HG02588 (cell line): Measurements from ENCODE around the gene VWA3A.
"Not testable (repeated sequence)": the region's sequence is repeated elsewhere in the genome, so short reads cannot be mapped to it uniquely, and the experiment has no call there.

Experiments
- ATAC-seq: cut with Tn5 transposase; IDR thresholded peaks from one replicate; pipeline ENCODE4 v1.9.1; 2021; ENCODE audit warnings: mild to moderate bottlenecking, moderate library complexity; ENCODE audit not compliant: unreplicated experiment

The VWA3A gene, protein sequence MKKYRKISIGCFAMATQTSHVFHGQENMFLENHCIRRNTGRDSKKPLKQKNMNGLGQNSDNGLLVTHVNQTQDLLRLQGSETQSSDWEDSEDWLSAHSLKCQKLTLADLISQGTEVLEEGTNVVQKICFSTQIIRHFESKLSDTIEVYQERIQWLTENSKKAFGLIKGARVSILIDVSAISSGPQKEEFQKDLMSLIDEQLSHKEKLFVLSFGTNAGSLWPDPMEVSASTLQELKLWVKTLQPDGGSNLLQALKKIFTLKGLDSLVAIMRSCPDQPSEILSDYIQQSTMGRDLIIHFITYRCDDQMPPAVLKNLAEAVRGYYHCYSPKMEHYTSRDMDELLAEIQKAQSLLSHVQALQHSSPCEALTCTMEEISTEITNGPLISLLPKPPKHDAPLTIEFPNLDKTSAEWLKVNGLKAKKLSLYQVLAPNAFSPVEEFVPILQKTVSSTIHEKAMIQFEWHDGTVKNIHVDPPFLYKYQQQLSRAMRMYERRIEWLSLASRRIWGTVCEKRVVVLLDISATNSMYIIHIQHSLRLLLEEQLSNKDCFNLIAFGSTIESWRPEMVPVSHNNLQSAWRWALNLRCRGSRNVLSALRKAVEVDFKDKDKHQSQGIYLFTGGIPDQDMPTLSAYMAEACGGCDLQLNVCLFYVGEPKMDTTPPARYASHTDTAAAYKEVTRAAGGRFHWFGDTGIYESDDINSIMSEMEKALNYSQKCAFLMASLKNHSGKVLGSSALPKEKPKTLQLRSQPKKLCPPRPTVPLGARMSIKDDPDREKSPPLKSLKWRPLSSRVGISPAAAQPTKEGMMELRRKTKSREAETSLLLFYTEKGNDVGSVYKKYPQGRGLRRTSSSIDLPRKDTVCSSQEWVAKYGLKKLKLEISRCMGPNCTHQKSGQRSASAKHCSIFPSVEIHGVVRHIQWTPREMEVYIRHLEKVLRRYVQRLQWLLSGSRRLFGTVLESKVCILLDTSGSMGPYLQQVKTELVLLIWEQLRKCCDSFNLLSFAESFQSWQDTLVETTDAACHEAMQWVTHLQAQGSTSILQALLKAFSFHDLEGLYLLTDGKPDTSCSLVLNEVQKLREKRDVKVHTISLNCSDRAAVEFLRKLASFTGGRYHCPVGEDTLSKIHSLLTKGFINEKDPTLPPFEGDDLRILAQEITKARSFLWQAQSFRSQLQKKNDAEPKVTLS

DNA sequence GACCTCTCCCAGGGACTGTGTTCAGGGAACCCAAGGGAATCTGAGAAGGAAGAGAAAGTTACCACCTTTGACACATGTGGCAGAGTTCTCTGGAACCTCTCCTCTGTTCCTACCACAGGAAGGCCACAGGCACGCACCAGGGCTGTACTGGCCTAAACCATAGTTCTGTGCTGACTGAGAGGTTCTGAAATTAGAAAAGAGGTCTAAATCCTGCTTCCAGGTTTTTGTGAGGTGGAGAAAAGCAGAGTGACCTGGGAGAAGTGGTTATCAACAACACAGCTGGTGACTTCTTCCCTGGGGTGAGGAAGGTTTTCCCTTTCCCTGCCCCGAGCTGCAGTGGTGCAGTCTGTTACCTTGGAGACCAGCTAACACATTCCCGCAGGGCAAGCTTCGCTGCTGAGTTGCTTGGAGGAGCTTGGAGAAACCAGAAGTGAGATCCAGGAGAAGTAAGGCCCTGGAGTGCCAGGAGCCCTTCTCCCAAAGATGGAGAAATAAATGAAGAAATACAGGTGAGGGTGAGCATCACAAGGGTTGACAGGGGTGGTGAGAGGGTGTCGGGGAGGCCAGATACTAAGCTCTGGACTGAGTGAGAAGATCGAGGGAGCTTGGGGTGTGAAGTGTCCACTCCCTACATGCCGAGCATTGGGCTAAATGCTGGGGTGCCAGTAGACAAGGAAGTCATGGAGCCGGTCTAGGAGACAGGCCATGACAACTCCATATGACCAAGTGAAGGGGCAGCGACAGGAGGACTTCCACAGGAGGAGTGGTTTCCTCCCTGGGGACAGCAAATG, at the start of gene VWA3A:
TSS of gene VWA3A (plus strand) at position 399 of the 791 bp plus-strand sequence. CDS start at position 496, 97 bp downstream.
- ATAC-seq: no peak

DNA sequence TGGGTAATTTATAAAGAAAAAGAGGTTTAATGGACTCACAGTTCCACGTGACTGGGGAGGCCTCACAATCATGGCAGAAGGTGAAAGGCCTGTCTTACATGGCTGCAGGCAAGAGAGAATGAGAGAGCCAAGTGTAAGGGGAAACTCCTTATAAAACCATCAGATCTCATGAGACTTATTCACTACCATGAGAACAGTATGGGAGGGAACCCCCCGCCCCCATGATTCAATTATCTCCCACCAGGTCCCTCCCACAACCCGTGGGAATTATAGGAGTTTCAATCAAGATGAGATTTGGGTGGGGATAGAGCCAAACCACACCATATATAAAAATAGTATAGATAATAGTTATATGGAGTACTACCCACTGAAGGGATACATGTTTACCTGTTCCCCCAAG, 48.5 kb upstream of the VWA3A start:
- ATAC-seq: not testable (repeated sequence)

DNA sequence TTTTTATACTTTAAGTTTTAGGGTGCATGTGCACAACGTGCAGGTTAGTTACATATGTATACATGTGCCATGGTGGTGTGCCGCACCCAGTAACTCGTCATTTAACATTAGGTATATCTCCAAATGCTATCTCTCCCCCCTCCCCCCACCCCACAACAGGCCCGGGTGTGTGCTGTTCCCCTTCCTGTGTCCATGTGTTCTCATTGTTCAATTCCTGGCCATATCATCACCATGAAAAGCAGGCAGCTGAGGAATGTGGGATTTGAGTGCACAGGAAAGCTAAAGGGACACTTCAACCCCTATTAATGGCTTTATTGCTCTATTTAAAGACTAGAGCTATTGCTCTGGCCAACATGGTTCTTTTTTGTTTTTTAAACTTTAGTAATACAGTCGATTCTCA, 46.5 kb upstream of the VWA3A start:
- not testable (repeated sequence) for ATAC-seq

DNA sequence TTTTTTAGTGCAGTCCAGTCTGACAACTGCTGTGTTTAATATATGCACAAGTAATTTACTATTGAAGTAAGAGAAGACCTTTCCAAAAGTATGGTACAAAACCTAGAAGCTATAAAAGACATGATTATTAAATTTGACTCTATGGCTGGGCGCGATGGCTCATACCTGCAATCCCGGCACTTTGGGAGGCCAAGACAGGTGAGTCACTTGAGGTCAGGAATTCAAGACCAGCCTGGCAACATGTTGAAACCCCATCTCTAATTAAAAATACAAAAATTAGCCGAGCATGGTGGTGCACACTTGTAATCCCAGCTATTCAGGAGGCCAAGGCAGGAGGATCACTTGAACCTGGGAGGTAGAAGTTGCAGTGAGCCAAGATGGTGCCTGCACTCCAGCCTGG, 41.4 kb upstream of the VWA3A start:
- ATAC-seq: no peak

DNA sequence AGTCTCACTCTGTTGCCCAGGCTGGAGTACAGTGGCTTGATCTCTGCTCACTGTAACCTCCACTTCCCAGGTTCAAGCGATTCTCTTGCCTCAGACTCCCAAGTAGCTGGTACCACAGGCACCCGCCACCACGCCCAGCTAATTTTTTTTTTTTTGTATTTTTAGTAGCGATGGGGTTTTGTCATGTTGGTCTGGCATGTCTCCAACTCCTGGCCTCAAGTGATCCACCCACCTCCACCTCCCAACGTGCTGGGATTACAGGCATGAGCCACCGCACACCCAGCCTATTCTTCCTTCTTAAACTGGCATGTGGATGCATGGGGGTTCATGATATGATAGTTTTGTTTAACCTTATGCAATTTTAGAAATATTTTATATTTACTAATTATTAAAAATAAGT, 39.4 kb upstream of the VWA3A start:
- ATAC-seq: no peak

DNA sequence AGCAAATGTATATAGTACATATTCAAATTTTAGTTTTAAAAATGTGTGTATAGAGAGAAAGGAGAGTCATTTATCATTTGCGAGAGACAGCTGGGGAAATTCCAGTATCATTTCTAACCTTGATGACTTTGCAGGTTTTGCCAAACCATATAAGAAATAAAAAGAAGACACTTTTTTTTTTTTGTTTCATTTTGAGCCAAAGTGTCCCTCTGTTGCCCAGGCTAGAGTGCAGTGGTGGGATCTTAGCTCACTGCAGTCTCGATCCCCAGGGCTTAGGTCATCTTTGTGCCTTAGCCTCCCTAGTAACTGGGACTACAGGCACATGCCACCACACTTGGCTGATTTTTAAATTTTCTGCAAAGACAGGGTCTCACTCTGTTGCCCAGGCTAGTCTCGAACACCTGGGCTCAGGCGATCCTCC, 38.4 kb upstream of the VWA3A start:
- no peak for ATAC-seq

DNA sequence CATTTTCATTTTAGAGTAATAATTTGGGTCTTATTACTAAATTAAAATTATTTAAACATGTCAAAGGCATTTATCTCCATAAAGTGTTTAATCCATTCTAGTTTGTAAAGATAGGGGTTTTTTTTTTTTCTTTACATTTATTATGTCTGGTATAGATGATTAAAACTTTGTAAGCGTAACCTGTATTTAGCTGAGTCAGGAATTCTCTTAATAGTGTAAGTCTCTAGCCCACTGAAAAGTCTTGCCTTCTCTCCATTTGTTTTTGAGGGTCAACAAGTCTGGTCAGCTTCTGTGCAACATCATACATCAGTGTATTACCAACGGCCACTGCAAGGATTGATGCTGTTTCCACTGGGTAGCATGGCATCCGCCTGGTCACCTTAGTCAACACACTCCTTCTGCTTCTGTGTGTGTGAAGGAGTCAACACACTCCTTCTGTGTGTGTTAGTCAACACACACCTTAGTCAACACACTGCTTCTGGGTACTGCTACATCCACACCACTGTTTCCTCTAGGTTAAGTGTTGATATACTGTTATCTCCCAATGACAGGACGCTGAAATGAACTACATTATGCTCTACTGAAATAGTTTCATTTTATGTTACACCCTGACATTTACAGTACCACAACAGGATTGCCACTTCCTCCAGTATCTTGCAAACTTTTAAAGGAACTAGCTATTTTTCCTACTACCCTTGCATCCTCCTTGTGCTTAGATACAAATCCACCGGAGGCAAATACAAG, 37.3 kb upstream of the VWA3A start:
- no peak for ATAC-seq

DNA sequence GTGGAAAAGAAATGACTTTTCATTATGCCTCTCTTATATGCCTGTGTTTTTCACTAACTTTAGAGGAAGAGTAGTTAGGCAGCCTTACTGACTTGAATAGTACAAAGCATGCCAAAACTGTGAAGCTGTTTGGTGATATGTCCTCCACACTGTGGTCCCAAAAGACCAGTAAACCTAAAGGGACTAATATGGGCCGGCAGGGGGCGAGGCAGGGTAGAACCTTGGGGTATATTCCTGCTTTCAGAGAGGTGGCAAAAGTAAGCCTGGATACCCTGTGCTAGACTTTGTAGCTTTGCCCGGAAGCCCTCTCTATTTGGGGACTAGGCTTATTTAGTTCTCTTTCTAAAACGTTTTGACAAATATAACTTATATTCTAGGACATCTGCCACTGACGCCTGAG, 36.5 kb upstream of the VWA3A start:
- no peak for ATAC-seq

DNA sequence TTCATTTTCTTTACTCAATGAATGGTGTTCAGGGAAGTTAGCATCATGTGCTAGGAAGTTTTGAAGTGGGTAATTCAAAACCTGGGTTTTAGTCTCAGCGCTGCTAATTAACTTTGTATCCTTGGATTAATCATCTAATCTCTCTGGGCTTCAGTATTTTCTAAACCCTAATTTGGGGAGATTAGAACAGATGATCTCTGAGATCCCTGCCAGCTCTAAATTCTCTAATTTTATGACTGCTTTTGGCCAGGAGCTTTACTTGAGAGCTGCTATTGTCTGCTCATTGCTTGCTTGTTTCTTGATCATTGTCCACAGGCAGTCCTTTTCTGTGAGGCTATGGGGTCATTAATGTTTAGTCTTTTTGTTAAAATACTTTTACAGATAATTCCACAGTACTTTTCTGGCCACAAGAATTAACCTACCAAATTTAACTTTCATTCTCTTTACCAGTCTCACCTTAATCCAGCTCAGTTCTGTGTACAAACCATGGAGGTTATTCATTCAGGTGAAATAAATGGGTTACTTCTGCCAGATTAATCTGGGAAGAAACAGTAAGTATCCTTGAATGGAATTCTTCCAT, 28.4 kb upstream of the VWA3A start:
- no peak for ATAC-seq

DNA sequence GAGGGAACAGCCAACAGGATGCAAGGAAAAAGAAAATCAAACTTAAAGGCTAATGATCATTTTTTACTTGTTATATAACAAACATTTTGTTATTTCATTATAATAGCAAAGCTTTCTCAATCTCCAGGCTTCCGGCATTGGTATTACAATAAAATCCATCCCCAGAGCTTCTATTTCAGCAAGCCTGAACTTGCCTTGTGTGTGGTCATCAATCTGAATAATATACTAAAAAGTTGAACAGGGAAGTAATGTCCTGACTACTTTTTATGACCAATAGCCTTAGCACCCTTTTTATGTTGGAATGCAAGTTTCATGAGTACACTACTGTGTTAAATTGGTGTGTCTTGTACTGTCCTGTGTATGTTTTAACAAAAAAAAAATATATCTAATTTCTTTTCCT, 27.1 kb upstream of the VWA3A start:
- no peak for ATAC-seq

DNA sequence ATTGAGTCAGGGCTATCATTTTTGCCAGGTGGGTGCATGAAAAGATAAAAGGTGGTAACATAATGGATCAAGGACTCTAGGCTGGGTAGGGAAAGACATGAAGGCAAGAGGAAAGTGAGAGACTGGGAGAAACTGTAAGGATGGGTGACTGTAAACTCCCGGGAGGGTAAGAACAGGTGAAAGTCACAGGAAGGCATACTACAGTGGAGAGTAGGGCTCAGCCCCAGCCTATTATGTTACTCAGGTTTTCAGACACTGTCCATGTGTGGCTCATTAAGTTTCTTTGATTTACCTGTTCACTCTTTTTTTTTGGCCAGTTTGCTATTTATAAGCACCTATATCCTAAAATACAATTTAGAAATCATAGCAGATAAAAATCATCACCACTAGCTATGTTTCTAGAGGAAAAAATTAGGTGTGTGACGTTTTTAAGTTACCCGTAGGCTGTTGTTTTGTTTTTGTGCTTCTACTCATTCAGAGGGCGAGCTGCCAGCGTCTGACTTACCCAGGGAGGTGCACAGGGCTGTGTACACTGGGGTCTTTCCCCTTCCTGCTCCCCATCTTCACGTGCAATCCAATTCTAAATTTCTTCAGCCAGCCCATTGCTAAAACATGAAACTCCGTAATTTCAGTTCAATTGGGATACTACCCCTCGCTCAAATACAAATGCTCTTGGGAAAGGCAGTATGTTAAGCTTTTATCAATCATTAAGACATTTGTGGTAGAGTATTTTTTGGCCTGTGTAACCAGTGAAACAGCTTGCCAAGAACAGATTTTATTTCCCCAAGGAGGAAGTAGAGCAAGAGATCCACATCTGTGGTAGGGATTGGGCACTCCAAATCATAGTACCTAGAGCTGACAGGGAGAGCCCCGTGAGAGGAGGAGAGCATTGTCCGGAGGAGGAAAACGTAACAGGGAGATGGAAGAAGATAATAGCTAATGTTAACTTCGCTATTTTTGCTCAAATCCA, 21.7 kb upstream of the VWA3A start:
- ATAC-seq: no peak

DNA sequence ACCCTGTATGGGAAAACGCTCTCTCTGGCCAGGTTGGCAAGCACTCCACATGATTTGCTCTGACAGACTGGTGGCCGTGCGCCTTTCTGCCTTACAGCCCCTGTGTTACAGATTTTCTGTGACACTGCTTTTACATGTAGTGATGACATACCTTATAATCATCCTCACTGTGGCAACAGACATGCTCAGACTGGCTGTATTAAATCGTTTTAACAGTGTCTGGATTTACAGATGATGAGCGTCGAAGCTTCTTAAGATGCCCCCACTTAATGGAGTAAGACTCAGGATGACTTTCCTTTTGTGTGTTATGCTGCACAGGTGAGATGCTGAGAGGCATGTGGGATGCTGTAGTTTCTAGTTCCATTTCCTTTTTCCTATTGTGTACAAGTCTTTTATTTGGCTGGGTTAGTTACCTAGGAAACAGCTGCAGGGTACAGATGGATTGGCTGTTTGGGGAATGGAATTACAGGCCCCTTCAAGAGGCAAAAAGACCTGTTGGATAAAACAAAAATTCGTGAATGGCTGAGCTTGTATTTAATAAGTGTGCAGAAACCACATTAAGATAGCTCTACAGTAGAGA, 20.9 kb upstream of the VWA3A start:
- ATAC-seq: no peak

DNA sequence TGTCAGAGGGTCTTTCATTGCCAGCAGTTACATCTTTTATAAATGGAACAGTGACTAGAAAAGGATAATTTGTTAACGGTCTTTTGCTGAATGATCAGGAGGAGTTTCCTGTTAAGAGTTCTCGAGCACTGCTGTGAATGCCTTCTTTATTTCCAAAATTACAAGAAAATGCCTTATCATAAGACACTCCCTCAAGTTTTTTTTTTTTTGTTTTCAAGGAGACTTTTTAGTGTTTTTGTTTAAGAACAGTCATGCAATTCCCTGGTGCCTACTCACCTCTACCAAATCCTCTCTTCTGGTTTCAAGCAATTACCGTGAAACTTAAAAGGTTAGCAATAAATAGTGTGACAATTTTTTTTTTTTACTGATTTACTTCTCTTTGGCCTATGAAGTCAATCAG, 19.0 kb upstream of the VWA3A start:
- no peak for ATAC-seq

DNA sequence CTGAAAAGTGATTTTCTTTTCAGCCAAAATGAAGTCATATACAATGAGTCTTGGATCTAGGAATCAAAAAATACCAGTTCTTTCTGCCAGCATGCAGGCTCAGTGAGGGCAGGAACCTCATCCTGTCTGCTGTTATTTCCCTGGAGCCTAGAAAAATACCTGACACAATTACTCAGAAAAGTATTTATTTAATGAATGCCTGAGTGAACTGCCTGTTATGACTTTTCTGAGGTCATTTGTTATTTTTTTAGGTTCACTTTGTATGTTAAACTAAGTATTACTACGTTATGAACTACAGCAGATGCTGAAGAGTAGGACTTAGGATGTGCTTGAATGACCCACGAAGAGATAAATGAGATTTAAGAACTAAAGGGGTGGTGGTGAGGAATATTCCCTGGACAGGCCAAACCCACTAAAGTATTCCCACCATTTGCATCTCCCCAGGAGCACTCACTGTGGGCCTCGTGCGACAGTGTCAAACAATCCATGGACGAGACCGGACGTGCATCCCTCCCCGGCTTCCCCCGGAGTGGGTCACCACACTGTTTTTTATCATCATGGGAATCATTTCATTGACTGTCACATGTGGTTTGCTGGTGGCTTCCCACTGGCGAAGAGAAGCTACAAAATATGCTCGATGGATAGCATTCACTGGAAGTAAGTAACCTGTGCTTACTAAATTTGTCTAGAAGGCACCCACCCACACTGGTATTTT, 17.1 kb upstream of the VWA3A start:
- no peak for ATAC-seq

DNA sequence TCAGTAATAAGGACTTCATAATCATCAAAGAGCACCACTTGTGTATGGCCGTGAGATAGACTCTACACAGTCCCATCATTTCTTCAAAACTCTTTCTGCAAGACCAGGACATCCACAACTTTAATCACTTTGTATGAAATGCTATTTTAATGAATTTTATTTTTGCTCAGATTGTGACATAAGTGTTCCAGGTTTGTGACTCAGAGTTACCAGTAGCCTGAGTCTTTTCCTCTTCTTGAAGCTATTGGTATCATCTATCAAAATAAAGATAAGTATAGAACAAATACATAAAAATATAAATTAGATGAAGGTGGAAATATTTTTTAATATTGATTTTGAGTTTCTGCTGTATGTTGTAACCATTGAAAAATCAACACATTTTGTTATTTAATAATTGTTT, 16.6 kb upstream of the VWA3A start:
- ATAC-seq: no peak

DNA sequence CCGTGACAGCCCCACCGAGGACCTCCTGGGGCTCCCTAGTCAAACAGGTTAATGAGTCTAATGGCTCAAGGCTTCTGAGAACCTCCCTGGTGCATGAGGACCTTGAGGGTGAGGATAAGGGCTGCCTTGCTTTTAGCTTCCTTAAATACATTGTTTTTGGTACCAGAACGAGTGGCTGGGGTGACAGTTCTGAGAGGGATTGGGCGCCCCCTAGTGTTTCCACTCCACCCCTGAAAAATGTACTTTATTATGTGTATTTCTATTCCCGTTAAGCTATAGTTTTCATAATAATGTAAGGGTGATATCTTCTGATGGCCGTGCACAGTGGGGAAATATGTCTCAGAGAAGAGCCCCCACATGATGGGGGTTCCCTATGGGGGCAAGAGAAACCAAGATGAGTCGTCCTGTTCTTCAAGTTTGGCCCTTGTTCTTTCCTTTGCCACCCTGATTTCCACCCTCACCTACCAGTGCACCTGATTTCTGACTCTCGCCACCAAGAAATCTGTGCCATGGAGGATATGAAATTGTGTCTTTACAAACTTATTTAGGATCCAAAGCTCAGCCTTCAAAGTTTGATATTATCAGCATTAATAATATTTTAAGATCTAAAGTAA, 14.5 kb upstream of the VWA3A start:
- no peak for ATAC-seq

DNA sequence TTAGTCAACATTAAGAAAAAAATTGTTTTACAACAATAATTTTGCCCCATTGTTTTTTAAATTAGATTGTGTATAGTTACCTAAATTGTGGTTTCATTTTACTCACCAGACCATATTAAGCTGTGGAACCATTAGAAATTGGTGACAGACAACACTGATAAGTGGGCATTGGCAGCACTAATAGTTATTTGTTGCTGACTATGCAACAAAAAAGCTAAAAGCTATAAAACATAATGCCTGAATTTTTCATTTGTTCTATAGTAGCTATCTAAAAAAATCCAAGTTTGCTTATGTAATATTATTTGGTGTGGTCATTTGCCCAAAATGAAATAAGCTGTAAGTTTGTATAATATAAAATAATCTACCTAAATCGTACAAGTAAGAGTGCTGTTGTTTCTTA, 13.7 kb upstream of the VWA3A start:
- no peak for ATAC-seq
